CD14-positive monocyte (primary cell): Measurements from ENCODE around the gene LXN. TPM values are rescaled to one million over a fixed set of nuclear protein-coding genes. Genes with fewer than 3 reads are reported as not detected.

ENCODE experiments used
- DNase-seq, 3 donors: peaks; one replicate each; pipeline ENCODE4 v3.0.0-alpha.2; 2011 to 2022
- H2AFZ ChIP-seq: 2 replicates; pipeline ENCODE4 v1.6.0; 2012; ENCODE audit warnings: mild to moderate bottlenecking, low read depth, low read length, inconsistent platforms; ENCODE audit not compliant: insufficient read depth, poor library complexity, severe bottlenecking
- H3K27ac ChIP-seq, 2 donors: 1 replicate in 1 of 2; 2 replicates in 1 of 2; pipeline ENCODE4 v1.5.1; 2012 to 2013; ENCODE audit warnings: low read length in 2 of 2, control low read depth in 1 of 2, inconsistent platforms in 1 of 2, low read depth in 1 of 2, mild to moderate bottlenecking in 1 of 2
- H3K27me3 ChIP-seq, 2 donors: one replicate each; pipeline versions ENCODE4 v1.6.0 to v1.6.1; 2011 to 2013; ENCODE audit warnings: low read length in 2 of 2; ENCODE audit not compliant: control insufficient read depth in 2 of 2, insufficient read depth in 2 of 2
- H3K36me3 ChIP-seq, 2 donors: replicated peaks in 1 of 2; 1 replicate in 1 of 2; 2 replicates in 1 of 2; pipeline versions ENCODE4 v1.5.1 to v1.6.1; 2012 to 2013; ENCODE audit warnings: low read length in 2 of 2, control low read depth in 1 of 2, inconsistent platforms in 1 of 2, mild to moderate bottlenecking in 1 of 2; ENCODE audit not compliant: insufficient read depth in 2 of 2, control insufficient read depth in 1 of 2
- H3K4me1 ChIP-seq, 2 donors: 1 replicate in 1 of 2; 2 replicates in 1 of 2; pipeline versions ENCODE4 v1.5.1 to v1.6.1; 2012 to 2013; ENCODE audit warnings: low read length in 2 of 2, control low read depth in 1 of 2, inconsistent platforms in 1 of 2, mild to moderate bottlenecking in 1 of 2, moderate library complexity in 1 of 2; ENCODE audit not compliant: insufficient read depth in 2 of 2, control insufficient read depth in 1 of 2
- H3K4me2 ChIP-seq: replicated peaks from 2 replicates; pipeline ENCODE3; 2012; ENCODE audit warnings: low read length, moderate library complexity, mild to moderate bottlenecking; ENCODE audit not compliant: poor library complexity, severe bottlenecking; ENCODE audit errors: extremely low read depth
- H3K4me3 ChIP-seq, 3 experiments: fragments of 200-600 bp in 1 of 3; sonication (generic) in 1 of 3; replicated peaks in 1 of 3; 1 replicate in 2 of 3; 2 replicates in 1 of 3; pipeline ENCODE4 v1.5.1; 2011 to 2013; ENCODE audit warnings: low read length in 3 of 3, mild to moderate bottlenecking in 3 of 3, control low read depth in 2 of 3, low read depth in 2 of 3, inconsistent platforms in 1 of 3, moderate library complexity in 1 of 3
- H3K79me2 ChIP-seq: 2 replicates; pipeline ENCODE4 v1.6.0; 2012; ENCODE audit warnings: mild to moderate bottlenecking, control low read depth, inconsistent platforms, low read length, moderate library complexity; ENCODE audit not compliant: insufficient read depth
- H3K9ac ChIP-seq: 2 replicates; pipeline ENCODE4 v1.6.0; 2017; ENCODE audit warnings: low read length, mild to moderate bottlenecking; ENCODE audit not compliant: insufficient read depth, poor library complexity, severe bottlenecking
- H3K9me3 ChIP-seq, 2 donors: replicated peaks in 1 of 2; 1 replicate in 1 of 2; 2 replicates in 1 of 2; pipeline versions ENCODE4 v1.5.1 to v1.6.1; 2012 to 2013; ENCODE audit warnings: low read length in 2 of 2, control low read depth in 1 of 2; ENCODE audit not compliant: control insufficient read depth in 1 of 2, insufficient read depth in 1 of 2
- H4K20me1 ChIP-seq: 2 replicates; pipeline ENCODE4 v1.6.0; 2012; ENCODE audit warnings: mild to moderate bottlenecking, low read length, control low read depth, moderate library complexity; ENCODE audit not compliant: insufficient read depth
- H3K27ac Mint-ChIP-seq, 7 donors: one replicate each; pipeline ENCODE4 v1.8.0; 2020; ENCODE audit warnings: mild to moderate bottlenecking in 7 of 7, mixed read lengths in 7 of 7, moderate library complexity in 6 of 7, inconsistent platforms in 2 of 7
- H3K27me3 Mint-ChIP-seq, 3 donors: one replicate each; pipeline ENCODE4 v1.8.0; 2021 to 2022; ENCODE audit warnings: low read depth in 3 of 3, mild to moderate bottlenecking in 3 of 3, mixed read lengths in 3 of 3, moderate library complexity in 3 of 3, inconsistent platforms in 1 of 3
- H3K36me3 Mint-ChIP-seq, 2 donors: one replicate each; pipeline ENCODE4 v1.8.0; 2020; ENCODE audit warnings: mixed read lengths in 2 of 2, inconsistent platforms in 1 of 2, mild to moderate bottlenecking in 1 of 2
- H3K4me1 Mint-ChIP-seq: one replicate; pipeline ENCODE4 v1.8.0; 2020; ENCODE audit warnings: mild to moderate bottlenecking, mixed read lengths
- H3K4me3 Mint-ChIP-seq, 2 donors: one replicate each; pipeline ENCODE4 v1.8.0; 2020; ENCODE audit warnings: mild to moderate bottlenecking in 2 of 2, mixed read lengths in 2 of 2, moderate library complexity in 1 of 2
- H3K9me3 Mint-ChIP-seq, 7 donors: one replicate each; pipeline ENCODE4 v1.8.0; 2020 to 2022; ENCODE audit warnings: mixed read lengths in 7 of 7, mild to moderate bottlenecking in 6 of 7, moderate library complexity in 6 of 7, inconsistent platforms in 2 of 7
- WGBS: methylation state at CpG from one replicate; pipeline ENCODE4 v1.1.5; 2013; ENCODE audit warnings: missing lambda C conversion rate; ENCODE audit not compliant: insufficient coverage; 5-methylcytosine and 5-hydroxymethylcytosine counted together
- intact Hi-C, 2 donors: fragments of 100-400 bp; cut with micrococcal nuclease; formaldehyde crosslinking; loops; one replicate each; pipeline versions ENCODE4 v1.15.0 to v1.15.1; 2023
- polyA minus RNA-seq: library from RNA; depleted of rRNA, polyadenylated mRNA; stranded (reverse); fragments of >200 nt; gene quantifications from 2 replicates; pipeline ENCODE4 v1.2.3, GENCODE V29; 2012
- polyA plus RNA-seq, 3 donors: library from polyadenylated mRNA; depleted of rRNA in 1 of 3; unstranded in 2 of 3; stranded (reverse) in 1 of 3; fragments of 300-500 nt in 2 of 3; fragments of >200 nt in 1 of 3; fragmentation: Illumina TruSeq in 2 of 3; gene quantifications; 1 replicate in 2 of 3; 2 replicates in 1 of 3; pipeline ENCODE4 v1.2.3, GENCODE V29; 2012 to 2021
- total RNA-seq, 12 experiments: library from RNA in 1 of 12; stranded (reverse) in 1 of 12; fragments of 120-200 nt in 1 of 12; gene quantifications; one replicate each; pipeline ENCODE4 v1.2.4 and lab custom pipeline; 2013 to 2026; ENCODE audit warnings: mixed read lengths in 6 of 12, inconsistent platforms in 1 of 12
- TF ChIP-seq, protein P1 (sequence below): fragments of 200-600 bp; IDR thresholded peaks from one replicate; pipeline ENCODE4 v1.8.0; 2022; ENCODE audit warnings: antibody characterized with exemption, mild to moderate bottlenecking

LXN gene, protein sequence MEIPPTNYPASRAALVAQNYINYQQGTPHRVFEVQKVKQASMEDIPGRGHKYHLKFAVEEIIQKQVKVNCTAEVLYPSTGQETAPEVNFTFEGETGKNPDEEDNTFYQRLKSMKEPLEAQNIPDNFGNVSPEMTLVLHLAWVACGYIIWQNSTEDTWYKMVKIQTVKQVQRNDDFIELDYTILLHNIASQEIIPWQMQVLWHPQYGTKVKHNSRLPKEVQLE
- 7.1 TPM for total RNA-seq (2013)
- polyA plus RNA-seq (10 to 100 TPM in 1 of 3 donors, 1 to 10 TPM in 2; 2.6 to 10.0 (median 7.6) TPM), polyA minus RNA-seq (3.2 and 4.5 TPM in 2 replicates), total RNA-seq (lab: John Stamatoyannopoulos, UW) (0.12 to 3.2 (median 1.1) reads per million in 11 experiments)

DNA sequence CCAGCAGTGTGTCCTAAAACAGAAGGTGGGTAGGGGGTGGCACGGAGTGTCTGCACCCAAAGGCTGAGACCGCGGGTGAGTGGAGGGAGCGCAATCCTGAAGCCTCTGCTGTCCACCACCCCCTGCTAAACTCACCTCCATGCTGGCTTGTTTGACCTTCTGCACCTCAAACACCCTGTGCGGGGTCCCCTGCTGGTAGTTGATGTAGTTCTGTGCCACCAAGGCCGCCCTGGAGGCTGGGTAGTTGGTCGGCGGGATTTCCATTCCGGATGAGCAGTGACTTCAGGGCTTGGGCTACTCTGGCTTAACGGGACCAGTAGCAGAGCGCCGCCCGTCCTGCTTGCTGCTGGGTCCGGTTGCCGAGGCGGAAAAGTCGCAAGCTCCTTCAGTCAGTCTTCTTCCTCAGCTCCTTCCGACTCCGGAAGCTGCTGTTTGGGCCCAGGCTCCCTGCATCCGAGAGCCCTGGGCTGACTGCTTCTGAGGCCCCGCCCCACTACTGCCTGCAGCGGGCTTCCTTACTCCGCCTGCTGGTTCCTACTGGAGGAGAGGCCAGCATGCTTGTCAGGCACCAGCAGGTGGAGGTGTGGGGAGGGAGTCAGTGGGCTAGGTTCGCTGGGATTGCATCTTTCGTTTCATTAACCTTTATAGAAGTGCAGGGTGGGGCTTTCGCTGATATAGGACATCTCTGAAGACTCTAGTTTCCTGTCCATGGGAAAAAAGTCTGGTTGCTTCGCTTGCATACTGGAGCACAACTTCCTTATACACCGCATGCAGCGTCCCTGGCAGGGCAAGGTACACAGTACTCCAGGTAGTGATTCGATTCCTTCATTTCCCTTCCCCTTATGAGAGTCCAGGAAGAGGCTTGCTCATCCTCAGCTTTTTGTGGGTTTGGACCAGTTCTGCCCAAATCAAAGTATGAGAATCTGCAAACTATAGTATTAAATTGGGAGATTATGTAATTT, at the start of gene LXN:
Gene LXN, minus strand, starts transcription at position 434 of the 962 bp plus-strand sequence. Its CDS starts 170 bp downstream, at position 264.
- Mint-ChIP-seq H3K4me3 (peak within 1 kb of the TSS; percentile 92 to 97), H3K9me3 (no peaks in the 10 kb centered on the region), H3K36me3 (peaks cover 40 to 43% of the 10 kb centered on the region in 2 donors), H3K27me3 (no peaks in the 10 kb centered on the region), H3K27ac (peak within 1 kb of the TSS; percentile 74 to 92 (median 88)), H3K4me1 (peaks cover 19% of the 10 kb centered on the region)
- Histone ChIP-seq H3K27ac (peak within 1 kb of the TSS; percentile 35 to 83), H2AFZ (peak within 1 kb of the TSS; percentile 89), H4K20me1 (no peaks in the 10 kb centered on the region), H3K4me3 (peak within 1 kb of the TSS; percentile 45 to 87 (median 56)), H3K4me2 (peak within 1 kb of the TSS; percentile 81), H3K27me3 (no peaks in the 10 kb centered on the region), H3K79me2 (peaks cover 4% of the 10 kb centered on the region), H3K9me3 (no peaks in the 10 kb centered on the region), H3K4me1 (peaks cover 13 to 16% of the 10 kb centered on the region in 2 donors), H3K36me3 (peaks cover 23 to 34% of the 10 kb centered on the region in 2 donors), H3K9ac (peak within 1 kb of the TSS; percentile 67)
- intact Hi-C loops, result no loop called here
- DNase-seq, result peak; percentile 50 to 58 (median 57)
- TF ChIP-seq, protein P1, sequence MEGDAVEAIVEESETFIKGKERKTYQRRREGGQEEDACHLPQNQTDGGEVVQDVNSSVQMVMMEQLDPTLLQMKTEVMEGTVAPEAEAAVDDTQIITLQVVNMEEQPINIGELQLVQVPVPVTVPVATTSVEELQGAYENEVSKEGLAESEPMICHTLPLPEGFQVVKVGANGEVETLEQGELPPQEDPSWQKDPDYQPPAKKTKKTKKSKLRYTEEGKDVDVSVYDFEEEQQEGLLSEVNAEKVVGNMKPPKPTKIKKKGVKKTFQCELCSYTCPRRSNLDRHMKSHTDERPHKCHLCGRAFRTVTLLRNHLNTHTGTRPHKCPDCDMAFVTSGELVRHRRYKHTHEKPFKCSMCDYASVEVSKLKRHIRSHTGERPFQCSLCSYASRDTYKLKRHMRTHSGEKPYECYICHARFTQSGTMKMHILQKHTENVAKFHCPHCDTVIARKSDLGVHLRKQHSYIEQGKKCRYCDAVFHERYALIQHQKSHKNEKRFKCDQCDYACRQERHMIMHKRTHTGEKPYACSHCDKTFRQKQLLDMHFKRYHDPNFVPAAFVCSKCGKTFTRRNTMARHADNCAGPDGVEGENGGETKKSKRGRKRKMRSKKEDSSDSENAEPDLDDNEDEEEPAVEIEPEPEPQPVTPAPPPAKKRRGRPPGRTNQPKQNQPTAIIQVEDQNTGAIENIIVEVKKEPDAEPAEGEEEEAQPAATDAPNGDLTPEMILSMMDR, result peak; percentile 48
- 0% methylated on average over 17 of the region's 30 CpGs for WGBS

DNA sequence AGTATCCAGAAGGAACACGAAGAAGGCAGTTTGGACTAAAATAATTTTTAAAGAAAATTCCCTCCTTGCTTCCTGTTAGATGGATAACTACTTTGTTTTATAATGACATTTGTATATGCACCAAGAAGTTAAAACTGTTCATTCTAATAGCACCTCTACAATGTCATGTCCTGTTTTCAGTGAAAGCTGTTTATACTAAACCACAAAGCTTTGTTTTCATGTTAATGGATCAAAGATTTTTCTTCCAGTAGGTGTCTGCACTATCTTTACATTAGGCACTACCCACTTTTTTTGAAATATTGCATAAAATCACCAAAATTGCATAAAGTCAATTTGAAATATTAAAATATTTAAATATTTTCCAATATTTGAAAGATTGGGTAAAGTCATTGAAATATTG, 49.7 kb upstream of the LXN start:
- Histone ChIP-seq H3K27me3 (no peaks in the 10 kb centered on the region), H3K27ac (no peak overlapping the region), H2AFZ (no peak overlapping the region), H3K4me1 (peaks cover 11 to 13% of the 10 kb centered on the region in 2 donors), H3K79me2 (no peaks in the 10 kb centered on the region), H3K4me3 (no peak overlapping the region), H4K20me1 (no peaks in the 10 kb centered on the region), H3K36me3 (peaks cover 0 to 10% of the 10 kb centered on the region in 2 donors), H3K9me3 (no peaks in the 10 kb centered on the region), H3K9ac (no peak overlapping the region), H3K4me2 (no peak overlapping the region)
- Mint-ChIP-seq H3K9me3 (peaks cover 0 to 5% (median 0%) of the 10 kb centered on the region in 7 donors), H3K27ac (peak overlapping the region in 3 of 7 donors; percentile 89 to 93 (median 91)), H3K4me3 (no peak overlapping the region), H3K27me3 (peaks cover 0 to 7% (median 3%) of the 10 kb centered on the region in 3 donors), H3K4me1 (peaks cover 9% of the 10 kb centered on the region), H3K36me3 (peaks cover 7 to 26% of the 10 kb centered on the region in 2 donors)
- intact Hi-C loops, result no loop called here
- TF ChIP-seq, protein P1, result no peak
- DNase-seq, result no peak
- no CpG with 5 or more reads among the region's 1 CpG for WGBS
